Endothelial cell of umbilical vein (primary cell): ENCODE results near the gene KCNC1.

Experiments used
- EZH2 ChIP-seq: IDR thresholded peaks from 2 replicates; pipeline ENCODE4 v1.6.1; 2012; ENCODE audit warnings: borderline replicate concordance, low read depth, mild to moderate bottlenecking, moderate library complexity, low read length, inconsistent platforms; ENCODE audit not compliant: severe bottlenecking
- FOS ChIP-seq: IDR thresholded peaks from 2 replicates; pipeline ENCODE4 v1.6.1; 2011; ENCODE audit warnings: mild to moderate bottlenecking, low read length, moderate library complexity, borderline replicate concordance; ENCODE audit not compliant: insufficient read depth
- POLR2A ChIP-seq: IDR thresholded peaks from 2 replicates; pipeline ENCODE4 v1.6.1; 2012; ENCODE audit warnings: low read depth, mild to moderate bottlenecking, control low read depth, low read length
- POLR2AphosphoS5 ChIP-seq: IDR thresholded peaks from 2 replicates; pipeline ENCODE4 v1.6.1; 2012; ENCODE audit warnings: low read depth, mild to moderate bottlenecking, control low read depth, low read length, moderate library complexity; ENCODE audit not compliant: insufficient read depth
- TF ChIP-seq, protein P1 (sequence below), 2 donors: IDR thresholded peaks; 1 replicate in 1 of 2; 2 replicates in 1 of 2; pipeline ENCODE4 v1.5.1; 2011; ENCODE audit warnings: low read length in 2 of 2, mild to moderate bottlenecking in 2 of 2, moderate library complexity in 2 of 2, control low read depth in 1 of 2, inconsistent platforms in 1 of 2, low read depth in 1 of 2; ENCODE audit not compliant: insufficient read depth in 1 of 2; ENCODE audit errors: extremely low read depth in 1 of 2

DNA sequence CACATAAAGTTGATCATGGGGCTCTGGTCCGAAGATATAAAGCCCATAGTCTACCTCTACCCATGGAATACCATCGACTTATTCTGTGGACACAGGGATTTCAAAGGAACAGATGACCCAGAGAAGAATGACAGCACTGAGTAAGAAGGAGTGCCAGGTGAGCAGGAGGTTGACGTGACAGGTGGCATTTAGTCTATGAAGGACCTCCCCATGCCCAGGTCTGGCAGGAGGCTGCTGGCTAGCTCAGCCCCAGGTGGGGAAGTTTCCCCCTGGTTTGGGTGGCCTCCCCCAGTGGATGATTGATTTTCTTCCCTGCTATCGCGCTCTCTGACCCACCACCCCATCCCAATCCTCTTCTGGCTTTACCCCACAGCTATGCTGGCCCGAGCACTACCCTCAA lies 39.1 kb downstream of the KCNC1 start:
- TF ChIP-seq, protein P1, sequence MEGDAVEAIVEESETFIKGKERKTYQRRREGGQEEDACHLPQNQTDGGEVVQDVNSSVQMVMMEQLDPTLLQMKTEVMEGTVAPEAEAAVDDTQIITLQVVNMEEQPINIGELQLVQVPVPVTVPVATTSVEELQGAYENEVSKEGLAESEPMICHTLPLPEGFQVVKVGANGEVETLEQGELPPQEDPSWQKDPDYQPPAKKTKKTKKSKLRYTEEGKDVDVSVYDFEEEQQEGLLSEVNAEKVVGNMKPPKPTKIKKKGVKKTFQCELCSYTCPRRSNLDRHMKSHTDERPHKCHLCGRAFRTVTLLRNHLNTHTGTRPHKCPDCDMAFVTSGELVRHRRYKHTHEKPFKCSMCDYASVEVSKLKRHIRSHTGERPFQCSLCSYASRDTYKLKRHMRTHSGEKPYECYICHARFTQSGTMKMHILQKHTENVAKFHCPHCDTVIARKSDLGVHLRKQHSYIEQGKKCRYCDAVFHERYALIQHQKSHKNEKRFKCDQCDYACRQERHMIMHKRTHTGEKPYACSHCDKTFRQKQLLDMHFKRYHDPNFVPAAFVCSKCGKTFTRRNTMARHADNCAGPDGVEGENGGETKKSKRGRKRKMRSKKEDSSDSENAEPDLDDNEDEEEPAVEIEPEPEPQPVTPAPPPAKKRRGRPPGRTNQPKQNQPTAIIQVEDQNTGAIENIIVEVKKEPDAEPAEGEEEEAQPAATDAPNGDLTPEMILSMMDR (IDR thresholded peaks at IDR 0.05; ENCODE audit: extremely low read depth in 1 of 2, insufficient read depth in 1 of 2, low read depth in 1 of 2, low read length in 2 of 2): no peak
- TF ChIP-seq EZH2: no peak
- TF ChIP-seq POLR2AphosphoS5: no peak
- TF ChIP-seq POLR2A: no peak
- no peak for TF ChIP-seq FOS
